ENCODE measurements around the gene ADH7. TPM values are rescaled to one million over a fixed set of nuclear protein-coding genes. Genes with fewer than 3 reads are reported as not detected.
"Not testable (repeated sequence)": the region's sequence is repeated elsewhere in the genome, so short reads cannot be mapped to it uniquely, and the experiment has no call there.

Gene ADH7
- polyA plus RNA-seq, 3 donors = not detected

DNA sequence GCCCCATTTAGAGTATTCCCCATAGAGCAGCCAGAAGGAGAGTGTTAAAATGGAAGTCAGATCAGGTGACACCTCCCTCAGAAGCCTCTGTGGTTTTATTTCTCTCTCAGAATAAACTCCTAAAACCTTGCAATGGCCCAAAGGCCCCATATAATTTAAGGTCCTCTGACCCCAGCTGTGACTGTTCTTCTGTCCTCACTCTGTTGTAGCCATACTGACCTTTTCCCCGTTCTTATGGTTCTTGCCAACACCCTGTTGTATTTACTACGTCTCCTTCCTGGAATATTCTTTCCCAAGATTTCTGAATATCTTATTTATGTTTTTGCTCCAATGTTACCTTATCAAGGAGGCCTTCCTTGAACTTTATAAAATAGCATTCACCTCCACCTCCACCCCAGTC lies 18.0 kb downstream of the ADH7 start:
- no peak for DNase-seq

GRCh38 chr4:99415762-99416161 lies 19.4 kb downstream of the ADH7 start:
- not testable (repeated sequence) for DNase-seq

GRCh38 chr4:99414902-99415301 lies 20.2 kb downstream of the ADH7 start:
- not testable (repeated sequence) for DNase-seq

- DNase-seq = no peak
Measured at GRCh38 chr4:99414401-99414800, 20.7 kb downstream of the ADH7 start.

- DNase-seq = no peak
Measured at GRCh38 chr4:99413140-99413539, 22.0 kb downstream of the ADH7 start.

GRCh38 chr4:99411041-99411440 lies 24.1 kb downstream of the ADH7 start:
- no peak for DNase-seq

GRCh38 chr4:99410075-99410474 lies 25.1 kb downstream of the ADH7 start:
- no peak for DNase-seq

GRCh38 chr4:99408346-99408745 lies 26.8 kb downstream of the ADH7 start:
- no peak for DNase-seq

DNA sequence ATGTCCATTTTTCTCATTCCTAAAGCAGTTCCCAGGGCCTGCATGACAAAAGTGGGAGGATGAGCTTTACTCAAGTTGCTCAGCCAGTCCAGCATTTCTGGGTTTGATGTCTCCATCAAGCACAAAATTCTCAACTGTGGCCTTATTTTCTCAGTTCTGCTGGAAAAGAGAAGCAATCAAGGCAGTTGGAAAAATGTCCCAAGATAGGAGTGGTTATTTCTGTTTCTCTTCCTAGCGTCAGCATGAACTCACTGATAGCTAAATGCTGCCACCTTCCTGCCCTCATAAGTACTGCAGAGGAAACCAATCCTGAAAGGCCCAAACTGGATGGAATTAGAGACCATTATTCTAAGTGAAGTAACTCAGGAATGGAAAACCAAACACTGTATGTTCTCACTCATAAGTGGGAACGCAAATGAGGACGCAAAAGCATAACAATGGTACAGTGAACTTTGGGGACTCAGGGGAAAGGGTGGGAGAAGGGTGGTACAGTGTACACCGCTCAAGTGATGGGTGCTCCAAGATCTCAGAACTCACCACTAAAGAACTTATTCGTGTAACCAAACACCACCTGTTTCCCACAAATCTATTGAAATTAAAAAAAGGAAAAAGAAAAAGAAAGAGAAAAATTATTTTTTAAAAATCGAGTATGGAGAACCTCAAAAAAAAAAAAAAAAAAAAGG lies 29.6 kb downstream of the ADH7 start:
- DNase-seq = peak; percentile 81

DNA sequence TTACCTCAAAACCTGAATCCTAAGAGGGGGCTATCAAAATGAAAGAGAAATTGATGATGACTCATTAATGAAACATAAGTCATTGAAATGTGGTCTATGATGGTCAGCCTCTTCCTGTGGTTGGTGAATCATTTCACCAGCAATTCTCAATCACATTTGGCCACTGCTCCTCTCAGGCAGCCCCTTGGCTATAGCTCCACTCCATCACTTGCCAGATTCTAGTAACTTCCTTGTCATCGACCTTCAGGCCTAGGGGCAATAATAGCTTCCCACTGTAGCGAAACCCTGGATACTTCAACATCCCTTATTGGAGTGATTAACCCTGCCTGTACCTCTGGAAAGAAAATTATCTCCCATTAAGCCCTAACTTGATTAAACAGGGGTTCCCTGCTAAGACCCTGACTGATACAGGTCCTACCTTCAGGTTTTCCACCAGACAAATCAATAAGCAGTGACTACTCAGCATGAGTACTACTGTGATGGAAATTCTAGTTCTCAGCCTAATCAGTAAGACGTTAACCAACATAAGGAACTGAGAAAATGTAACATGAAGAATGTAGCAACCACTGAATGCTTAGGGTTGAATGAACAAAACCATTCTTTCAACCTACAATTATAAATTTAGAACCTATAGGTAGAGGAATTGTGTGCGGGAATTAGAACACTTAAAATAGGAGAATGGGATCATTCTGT lies 30.4 kb downstream of the ADH7 start:
- DNase-seq = no peak

DNA sequence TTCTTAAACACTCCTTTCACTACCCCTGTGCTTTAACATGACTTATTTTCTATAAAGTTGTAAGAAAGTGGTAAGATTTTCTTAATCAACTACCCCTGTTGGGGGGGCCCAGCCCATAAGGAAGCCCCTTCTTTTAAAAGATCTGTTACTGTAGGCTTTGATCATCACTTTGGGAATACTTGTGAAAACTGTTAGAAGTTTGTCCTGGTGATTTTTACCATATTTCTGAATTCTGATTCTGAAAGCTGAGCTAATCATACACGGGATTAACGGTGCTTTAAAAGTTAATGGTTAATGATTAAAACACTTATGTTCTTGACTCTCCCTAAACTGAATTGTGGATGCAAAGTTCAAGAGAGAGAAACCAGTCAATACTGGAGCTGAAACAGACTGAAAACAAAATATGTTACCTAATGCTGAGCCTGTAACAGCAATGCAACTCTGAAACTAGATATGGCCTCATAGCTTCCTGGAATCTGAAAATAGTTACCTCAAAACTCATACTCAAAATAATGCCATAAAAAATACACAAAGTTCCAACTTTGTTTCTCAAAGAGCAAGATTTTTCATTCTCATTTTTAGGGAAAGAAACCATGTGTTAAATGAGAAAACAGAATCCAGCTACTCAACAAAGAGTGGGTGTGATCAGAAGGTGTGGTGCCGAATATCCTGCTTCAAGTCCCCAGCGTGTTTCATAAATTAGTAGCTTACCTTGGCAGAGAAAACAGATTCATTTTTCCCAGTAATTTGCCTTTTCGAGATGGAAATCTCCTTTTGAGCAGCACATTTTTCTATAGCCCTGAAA lies 31.6 kb downstream of the ADH7 start:
- no peak for DNase-seq

GRCh38 chr4:99402765-99403164 lies 32.4 kb downstream of the ADH7 start:
- no peak for DNase-seq

DNA sequence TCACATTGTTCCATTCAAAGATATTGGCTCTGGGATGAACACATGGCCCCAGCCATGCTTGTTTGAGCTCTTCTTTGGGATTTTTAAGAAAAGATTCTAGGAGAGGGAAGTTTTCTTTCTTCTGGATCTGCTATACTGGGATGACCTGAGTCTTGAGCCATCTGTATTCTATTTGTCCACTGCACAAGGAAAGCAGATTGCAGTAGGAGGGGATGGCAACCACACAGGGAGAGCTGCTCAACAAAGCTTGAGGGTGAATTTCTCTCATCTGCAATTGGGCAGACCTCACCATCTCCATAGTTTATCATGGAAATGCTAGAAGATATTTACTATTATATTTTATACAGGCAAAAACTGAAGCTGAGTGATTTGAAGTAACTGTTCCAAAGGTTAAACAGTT lies 34.3 kb downstream of the ADH7 start:
- DNase-seq = no peak

DNA sequence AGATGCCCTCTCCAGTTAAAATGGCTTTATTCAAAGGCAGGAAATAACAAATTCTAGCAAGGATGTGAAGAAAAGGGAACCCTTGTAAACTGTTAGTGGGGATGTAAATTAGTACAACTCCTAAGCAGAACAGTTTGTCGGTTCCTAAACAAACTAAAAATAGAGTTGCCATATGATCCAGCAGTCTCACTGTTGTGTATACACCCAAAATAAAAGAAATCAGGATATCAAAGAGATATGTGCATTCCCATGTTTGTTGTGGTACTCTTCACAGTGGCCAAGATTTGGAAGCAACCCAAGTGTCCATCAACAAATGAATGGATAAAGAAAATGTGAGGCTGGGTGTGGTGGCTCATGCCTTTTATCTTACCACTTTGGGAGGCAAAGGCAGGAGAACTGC lies 36.1 kb downstream of the ADH7 start:
- DNase-seq = no peak

DNA sequence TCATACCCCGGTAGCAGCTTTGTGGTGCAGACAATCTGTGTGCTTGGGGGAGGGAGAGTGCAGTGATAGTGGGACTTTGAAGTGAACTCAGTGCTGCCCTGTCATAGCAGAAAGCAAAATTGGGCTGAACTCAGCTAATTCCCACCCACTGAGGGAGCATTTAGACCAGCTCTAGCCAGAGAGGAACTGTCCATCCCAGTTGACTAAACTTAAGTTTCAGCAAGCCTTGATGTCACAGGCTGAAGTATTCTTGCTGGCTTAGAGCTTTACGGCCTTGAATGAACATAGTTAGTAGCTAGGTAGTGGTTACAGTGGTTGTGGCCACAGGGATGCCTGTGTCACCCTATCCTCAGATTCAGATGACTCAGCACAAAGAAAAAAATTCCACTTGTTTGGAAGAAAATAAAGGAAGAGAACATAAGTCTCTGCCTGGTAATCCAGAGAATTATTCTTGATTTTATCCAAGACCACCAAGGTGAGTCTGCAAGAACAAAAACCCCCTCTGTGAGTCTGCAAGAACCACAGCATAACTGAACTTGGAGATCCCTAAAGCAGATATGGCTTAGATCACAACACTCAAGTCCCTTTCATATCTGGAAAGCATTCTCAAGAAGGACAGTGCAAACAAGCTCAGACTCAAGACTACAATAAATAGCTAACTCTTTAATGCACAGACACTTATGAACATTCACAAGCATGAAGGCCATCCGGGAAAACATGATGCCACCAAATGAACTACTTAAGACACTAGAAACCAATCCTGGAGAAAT lies 39.4 kb downstream of the ADH7 start:
- no peak for DNase-seq

GRCh38 chr4:99394896-99395295 lies 40.2 kb downstream of the ADH7 start:
- no peak for DNase-seq

- DNase-seq = no peak
Measured at GRCh38 chr4:99390055-99390454, 45.1 kb downstream of the ADH7 start.

DNA sequence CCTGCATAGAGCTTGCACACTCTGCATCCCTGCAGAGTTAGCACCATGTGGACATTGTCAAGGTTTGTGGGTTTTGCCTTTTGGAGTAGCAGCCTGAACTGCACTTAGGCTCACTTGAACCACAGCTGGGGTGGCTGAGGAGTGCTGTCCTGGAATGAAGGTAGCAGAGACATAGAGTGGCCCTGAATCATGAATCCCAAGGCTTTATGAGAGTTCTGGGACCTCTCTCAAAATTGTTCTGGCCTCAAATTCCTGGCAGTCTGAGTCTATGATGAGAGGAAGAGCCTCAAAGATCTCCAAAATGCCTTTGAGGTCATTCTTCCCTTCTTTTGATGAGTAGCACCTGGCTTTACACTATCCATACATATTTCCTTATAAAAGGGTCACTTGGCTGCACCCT lies 45.5 kb downstream of the ADH7 start:
- no peak for DNase-seq

DNA sequence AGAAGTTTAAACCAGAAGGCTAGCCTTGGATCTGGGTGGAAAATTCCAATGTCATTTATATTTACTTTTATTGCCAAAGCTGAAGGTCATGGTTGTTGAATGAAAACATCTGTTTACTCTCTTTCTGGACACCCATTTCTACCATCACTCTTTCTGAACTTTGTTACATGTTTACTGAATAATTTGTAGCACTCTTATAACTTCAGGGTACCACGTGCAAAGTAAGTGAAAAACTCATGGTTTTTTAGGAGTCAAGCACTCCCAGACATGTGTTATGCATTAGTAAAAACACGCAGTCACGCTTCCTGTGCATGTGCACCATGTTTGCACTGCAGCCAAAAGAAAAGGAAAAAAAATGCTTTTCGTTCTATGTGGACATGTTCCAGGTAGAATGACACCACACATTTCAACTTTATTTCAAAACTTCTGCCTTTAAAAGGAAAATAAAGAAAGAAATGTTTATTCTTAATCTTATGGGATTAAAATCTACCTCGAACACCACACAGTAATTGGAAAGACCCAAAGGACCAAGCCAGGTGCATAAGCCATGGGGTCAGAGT lies 51.2 kb downstream of the ADH7 start:
- peak; percentile 80 for DNase-seq

DNA sequence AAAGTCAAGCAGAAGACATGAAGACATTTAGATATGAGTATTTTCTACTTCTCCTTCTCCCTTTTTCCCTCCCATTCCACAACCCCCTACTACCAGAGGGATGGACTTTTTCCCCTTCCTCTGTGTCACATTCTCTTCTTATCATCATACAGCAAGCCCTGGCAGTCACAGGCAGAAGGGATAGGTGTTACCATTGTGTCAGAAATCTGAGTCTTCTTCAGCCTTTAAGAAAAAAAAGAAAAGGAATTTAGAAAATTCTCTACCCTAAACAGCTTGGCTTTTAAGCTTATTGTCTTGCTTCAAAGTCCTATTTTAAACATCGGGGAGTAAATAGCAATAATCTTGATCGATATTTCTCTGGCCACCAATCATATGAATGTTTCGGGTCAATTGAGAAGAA lies 51.7 kb downstream of the ADH7 start:
- DNase-seq = no peak

- no peak for DNase-seq
Measured at GRCh38 chr4:99382745-99383360, 52.3 kb downstream of the ADH7 start.

Measured in renal pelvis (tissue), 4 donors.